Left ventricle myocardium inferior (tissue), 1 donor: ENCODE measurements around the gene TNFSF13. TPM values are rescaled to one million over a fixed set of nuclear protein-coding genes. Genes with fewer than 3 reads are reported as not detected.

Experiments used
- DNase-seq: peaks from one replicate; pipeline ENCODE4 v3.0.0-alpha.2; 2020
- H3K27ac ChIP-seq: fragments of 200-600 bp; replicated peaks from 2 replicates; pipeline ENCODE4 v1.8.0; 2021
- H3K27me3 ChIP-seq: fragments of 200-600 bp; 2 replicates; pipeline ENCODE4 v1.8.0; 2021; ENCODE audit warnings: low read depth
- H3K36me3 ChIP-seq: fragments of 200-600 bp; 2 replicates; pipeline ENCODE4 v1.8.0; 2021
- H3K4me1 ChIP-seq: fragments of 200-600 bp; 2 replicates; pipeline ENCODE4 v1.8.0; 2021
- H3K4me3 ChIP-seq: fragments of 200-600 bp; 2 replicates; pipeline ENCODE4 v1.8.0; 2021; ENCODE audit warnings: mild to moderate bottlenecking, moderate library complexity
- H3K9me3 ChIP-seq: fragments of 200-600 bp; replicated peaks from 2 replicates; pipeline ENCODE4 v1.8.0; 2021
- intact Hi-C: fragments of 100-400 bp; cut with micrococcal nuclease; formaldehyde crosslinking; loops from one replicate; pipeline ENCODE4 v1.11.0; 2022
- total RNA-seq: library from RNA; stranded (reverse); fragmentation: NEBNext Ultra II Directional; extraction: Animal tissue kit (Norgen Biotek cat#: 25700); gene quantifications from one replicate; pipeline ENCODE4 v1.2.1, GENCODE V29; 2021
- TF ChIP-seq, protein P1 (sequence below): fragments of 200-600 bp; IDR thresholded peaks from 2 replicates; pipeline ENCODE4 v1.8.0; 2021; ENCODE audit warnings: antibody characterized with exemption, mild to moderate bottlenecking, borderline replicate concordance
- donor health status: DM: no; HTN: yes; CAD: no; lungs with severe emphysema.

The TNFSF13 gene
- total RNA-seq, 1 donor from 2014 or later, result 6.3 TPM

DNA sequence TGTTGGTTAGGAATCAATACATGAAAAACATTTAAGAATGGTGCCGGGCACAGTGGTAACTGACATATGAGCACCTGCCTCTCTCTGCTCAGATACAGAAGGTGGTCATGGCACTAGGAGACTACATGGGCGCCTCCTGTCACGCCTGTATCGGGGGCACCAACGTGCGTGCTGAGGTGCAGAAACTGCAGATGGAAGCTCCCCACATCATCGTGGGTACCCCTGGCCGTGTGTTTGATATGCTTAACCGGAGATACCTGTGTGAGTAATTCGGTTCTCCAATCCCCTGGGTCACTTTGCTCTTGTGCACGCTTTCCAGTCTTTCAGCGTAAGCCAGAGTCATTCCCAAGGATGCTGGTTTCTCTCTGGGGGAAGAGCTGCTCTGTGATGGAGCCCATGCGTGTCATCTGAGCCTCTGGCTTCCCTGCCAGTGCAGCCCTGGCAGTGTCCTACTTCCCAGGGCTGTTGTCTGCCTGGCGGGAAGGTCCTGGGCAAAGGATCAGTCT lies 17.9 kb downstream of the TNFSF13 start:
- Histone ChIP-seq H3K36me3 (peaks cover 54% of the 10 kb centered on the region), H3K4me3 (no peak overlapping the region), H3K27me3 (no peaks in the 10 kb centered on the region), H3K4me1 (peaks cover 88% of the 10 kb centered on the region), H3K27ac (no peak overlapping the region), H3K9me3 (no peaks in the 10 kb centered on the region)
- TF ChIP-seq, protein P1, sequence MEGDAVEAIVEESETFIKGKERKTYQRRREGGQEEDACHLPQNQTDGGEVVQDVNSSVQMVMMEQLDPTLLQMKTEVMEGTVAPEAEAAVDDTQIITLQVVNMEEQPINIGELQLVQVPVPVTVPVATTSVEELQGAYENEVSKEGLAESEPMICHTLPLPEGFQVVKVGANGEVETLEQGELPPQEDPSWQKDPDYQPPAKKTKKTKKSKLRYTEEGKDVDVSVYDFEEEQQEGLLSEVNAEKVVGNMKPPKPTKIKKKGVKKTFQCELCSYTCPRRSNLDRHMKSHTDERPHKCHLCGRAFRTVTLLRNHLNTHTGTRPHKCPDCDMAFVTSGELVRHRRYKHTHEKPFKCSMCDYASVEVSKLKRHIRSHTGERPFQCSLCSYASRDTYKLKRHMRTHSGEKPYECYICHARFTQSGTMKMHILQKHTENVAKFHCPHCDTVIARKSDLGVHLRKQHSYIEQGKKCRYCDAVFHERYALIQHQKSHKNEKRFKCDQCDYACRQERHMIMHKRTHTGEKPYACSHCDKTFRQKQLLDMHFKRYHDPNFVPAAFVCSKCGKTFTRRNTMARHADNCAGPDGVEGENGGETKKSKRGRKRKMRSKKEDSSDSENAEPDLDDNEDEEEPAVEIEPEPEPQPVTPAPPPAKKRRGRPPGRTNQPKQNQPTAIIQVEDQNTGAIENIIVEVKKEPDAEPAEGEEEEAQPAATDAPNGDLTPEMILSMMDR, result no peak
- DNase-seq, result no peak
- intact Hi-C loops, result no loop called here

DNA sequence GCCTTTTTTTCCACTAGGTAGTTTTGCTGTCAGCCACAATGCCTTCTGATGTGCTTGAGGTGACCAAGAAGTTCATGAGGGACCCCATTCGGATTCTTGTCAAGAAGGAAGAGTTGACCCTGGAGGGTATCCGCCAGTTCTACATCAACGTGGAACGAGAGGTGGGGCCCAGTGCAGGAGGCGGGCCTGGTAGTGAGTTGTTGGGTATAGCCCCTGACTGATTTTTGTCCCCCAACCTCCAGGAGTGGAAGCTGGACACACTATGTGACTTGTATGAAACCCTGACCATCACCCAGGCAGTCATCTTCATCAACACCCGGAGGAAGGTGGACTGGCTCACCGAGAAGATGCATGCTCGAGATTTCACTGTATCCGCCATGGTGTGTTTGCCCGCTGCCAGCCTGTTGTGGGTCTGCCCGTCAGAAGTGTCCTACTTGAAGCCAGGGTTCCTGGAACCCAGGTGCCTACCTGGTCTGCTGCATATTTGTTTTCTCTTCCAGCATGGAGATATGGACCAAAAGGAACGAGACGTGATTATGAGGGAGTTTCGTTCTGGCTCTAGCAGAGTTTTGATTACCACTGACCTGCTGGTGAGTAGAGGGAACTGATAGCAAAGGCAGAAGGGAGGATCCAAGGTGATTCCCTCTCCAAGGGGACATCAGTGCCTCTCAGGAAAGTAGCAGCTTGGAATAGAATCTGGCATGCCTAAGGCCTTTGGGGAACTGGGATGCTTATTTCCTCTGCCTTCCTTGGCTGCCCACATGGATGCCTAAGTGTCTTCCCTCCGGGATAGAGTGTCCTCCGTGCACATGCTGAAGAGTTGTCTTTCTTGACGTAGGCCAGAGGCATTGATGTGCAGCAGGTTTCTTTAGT lies 19.0 kb downstream of the TNFSF13 start:
- Histone ChIP-seq H3K27ac (no peak overlapping the region), H3K36me3 (peaks cover 54% of the 10 kb centered on the region), H3K4me1 (peaks cover 90% of the 10 kb centered on the region), H3K27me3 (no peaks in the 10 kb centered on the region), H3K4me3 (no peak overlapping the region), H3K9me3 (no peaks in the 10 kb centered on the region)
- DNase-seq, result no peak
- intact Hi-C loops, result no loop called here
- TF ChIP-seq, protein P1, result no peak

DNA sequence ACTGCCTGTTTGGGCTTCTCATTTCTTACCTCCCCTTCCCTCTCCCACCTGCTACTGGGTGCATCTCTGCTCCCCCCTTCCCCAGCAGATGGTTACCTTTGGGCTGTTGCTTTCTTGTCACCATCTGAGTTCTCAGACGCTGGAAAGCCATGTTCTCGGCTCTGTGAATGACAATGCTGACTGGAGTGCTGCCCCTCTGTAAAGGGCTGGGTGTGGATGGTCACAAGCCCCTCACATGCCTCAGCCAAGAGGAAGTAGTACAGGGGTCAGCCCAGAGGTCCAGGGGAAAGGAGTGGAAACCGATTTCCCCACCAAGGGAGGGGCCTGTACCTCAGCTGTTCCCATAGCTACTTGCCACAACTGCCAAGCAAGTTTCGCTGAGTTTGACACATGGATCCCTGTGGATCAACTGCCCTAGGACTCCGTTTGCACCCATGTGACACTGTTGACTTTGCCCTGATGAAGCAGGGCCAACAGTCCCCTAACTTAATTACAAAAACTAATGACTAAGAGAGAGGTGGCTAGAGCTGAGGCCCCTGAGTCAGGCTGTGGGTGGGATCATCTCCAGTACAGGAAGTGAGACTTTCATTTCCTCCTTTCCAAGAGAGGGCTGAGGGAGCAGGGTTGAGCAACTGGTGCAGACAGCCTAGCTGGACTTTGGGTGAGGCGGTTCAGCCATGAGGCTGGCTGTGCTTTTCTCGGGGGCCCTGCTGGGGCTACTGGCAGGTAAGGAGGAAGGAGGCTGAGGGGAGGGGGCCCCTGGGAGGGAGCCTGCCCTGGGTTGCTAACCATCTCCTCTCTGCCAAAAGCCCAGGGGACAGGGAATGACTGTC lies 20.7 kb downstream of the TNFSF13 start, which contains the start of gene CD68:
Gene CD68 (plus strand): TSS at position 638 of the 833 bp plus-strand sequence. CDS start 40 bp downstream, at position 678.
- intact Hi-C loops, result no loop called here
- Histone ChIP-seq H3K4me3 (peak within 1 kb of the TSS; percentile 76), H3K4me1 (peaks cover 88% of the 10 kb centered on the region)

DNA sequence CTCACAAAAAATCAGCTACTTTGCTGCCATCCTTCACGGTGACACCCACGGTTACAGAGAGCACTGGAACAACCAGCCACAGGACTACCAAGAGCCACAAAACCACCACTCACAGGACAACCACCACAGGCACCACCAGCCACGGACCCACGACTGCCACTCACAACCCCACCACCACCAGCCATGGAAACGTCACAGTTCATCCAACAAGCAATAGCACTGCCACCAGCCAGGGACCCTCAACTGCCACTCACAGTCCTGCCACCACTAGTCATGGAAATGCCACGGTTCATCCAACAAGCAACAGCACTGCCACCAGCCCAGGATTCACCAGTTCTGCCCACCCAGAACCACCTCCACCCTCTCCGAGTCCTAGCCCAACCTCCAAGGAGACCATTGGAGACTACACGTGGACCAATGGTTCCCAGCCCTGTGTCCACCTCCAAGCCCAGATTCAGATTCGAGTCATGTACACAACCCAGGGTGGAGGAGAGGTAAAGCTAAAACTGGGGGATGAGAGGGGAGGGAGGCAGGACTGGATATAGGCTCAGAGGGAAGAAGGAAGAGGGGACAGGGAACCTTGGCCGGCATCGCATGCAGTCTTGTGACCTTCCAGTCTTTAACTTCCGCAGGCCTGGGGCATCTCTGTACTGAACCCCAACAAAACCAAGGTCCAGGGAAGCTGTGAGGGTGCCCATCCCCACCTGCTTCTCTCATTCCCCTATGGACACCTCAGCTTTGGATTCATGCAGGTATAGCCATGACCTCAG lies 21.5 kb downstream of the TNFSF13 start:
- Histone ChIP-seq H3K27ac (peak overlapping the region; percentile 96), H3K4me1 (peaks cover 88% of the 10 kb centered on the region), H3K4me3 (peak overlapping the region; percentile 76), H3K36me3 (peaks cover 43% of the 10 kb centered on the region), H3K27me3 (no peaks in the 10 kb centered on the region), H3K9me3 (no peaks in the 10 kb centered on the region)
- DNase-seq, result no peak
- TF ChIP-seq, protein P1, result no peak
- intact Hi-C loops, result no loop called here

More for the DNA sequence above, 20.7 kb downstream of the TNFSF13 start, which contains the start of gene CD68:
- Histone ChIP-seq H3K27me3 (no peaks in the 10 kb centered on the region), H3K27ac (peak within 1 kb of the TSS; percentile 96), H3K9me3 (no peaks in the 10 kb centered on the region), H3K36me3 (peaks cover 51% of the 10 kb centered on the region)
- TF ChIP-seq, protein P1, result no peak
- DNase-seq, result peak; percentile 54
